HCT116 (cell line): ENCODE data around the gene AADACL2. TPM values are rescaled to one million over a fixed set of nuclear protein-coding genes. Genes with fewer than 3 reads are reported as not detected.

Experiments
- ATAC-seq: fragments of 200-7000 bp; cut with Tn5 transposase; 2 replicates; pipeline ENCODE4 v1.9.1; 2020; ENCODE audit warnings: mild to moderate bottlenecking, moderate library complexity
- BruUV-seq: library from RNA; stranded (reverse); fragments of 400-500 nt; replicated peaks from 2 replicates; lab custom pipeline; 2021; lab: Mats Ljungman, UMichigan
- CTCF ChIA-PET: fragments of 300-600 bp; sonication (Branson Sonifier 250); formaldehyde crosslinking; loops from one replicate; lab custom pipeline; 2021; ENCODE audit warnings: antibody characterized with exemption; lab: Charles Lee
- POLR2A ChIA-PET: fragments of 300-600, 350-600 bp; sonication (Branson Sonifier 250); formaldehyde crosslinking; loops from one replicate; lab custom pipeline; 2021; ENCODE audit warnings: antibody characterized with exemption; lab: Charles Lee
- RAD21 ChIA-PET, 2 experiments: fragments of 300-600 bp; sonication (Branson Sonifier 250); formaldehyde crosslinking; loops; one replicate each; lab custom pipeline; 2023; ENCODE audit warnings: low total read pairs in 2 of 2; ENCODE audit not compliant: uncharacterized antibody in 2 of 2, unreplicated experiment in 2 of 2, low non-redundant PET in 1 of 2; lab: Charles Lee
- DNase-seq: peaks from one replicate; pipeline ENCODE4 v3.0.0-alpha.2; 2010; ENCODE audit warnings: low read depth, low spot score
- H2AFZ ChIP-seq: fragments of 200-600 bp; shearing (Covaris generic), sonication (generic); 2 replicates; pipeline ENCODE4 v1.6.1; 2017; ENCODE audit warnings: low read depth, mixed run types, mixed read lengths, antibody characterized with exemption, low read length; ENCODE audit not compliant: poor library complexity, severe bottlenecking
- H3K27ac ChIP-seq: 2 replicates; pipeline ENCODE4 v1.5.1; 2012; ENCODE audit warnings: low read depth, low read length
- H3K27me3 ChIP-seq: fragments of 200-600 bp; sonication (generic); 2 replicates; pipeline ENCODE4 v1.6.1; 2016; ENCODE audit warnings: mixed run types, low read length, mixed read lengths; ENCODE audit not compliant: insufficient read depth
- H3K36me3 ChIP-seq, 2 experiments: fragments of 200-500 bp in 1 of 2; fragments of 200-600 bp in 1 of 2; sonication (Bioruptor generic) in 1 of 2; sonication (generic) in 1 of 2; 2 replicates each; pipeline versions ENCODE4 v1.5.1 to v1.6.1; 2014 to 2016; ENCODE audit warnings: low read length in 2 of 2, inconsistent platforms in 1 of 2, mixed read lengths in 1 of 2, mixed run types in 1 of 2; ENCODE audit not compliant: insufficient read depth in 2 of 2, control insufficient read depth in 1 of 2
- H3K4me1 ChIP-seq, 2 experiments: fragments of 200-600 bp in 1 of 2; sonication (generic) in 1 of 2; 2 replicates each; pipeline versions ENCODE4 v1.5.1 to v1.6.1; 2012 to 2017; ENCODE audit warnings: low read length in 2 of 2, inconsistent platforms in 1 of 2, mild to moderate bottlenecking in 1 of 2, mixed read lengths in 1 of 2, mixed run types in 1 of 2, moderate library complexity in 1 of 2; ENCODE audit not compliant: insufficient read depth in 2 of 2, control insufficient read depth in 1 of 2
- H3K4me2 ChIP-seq: fragments of 200-600 bp; sonication (generic); 2 replicates; pipeline ENCODE4 v1.6.1; 2017; ENCODE audit warnings: mixed run types, low read length, mixed read lengths
- H3K4me3 ChIP-seq, 2 experiments: fragments of 200-600 bp in 1 of 2; sonication (generic) in 1 of 2; replicated peaks in 1 of 2; 2 replicates each; pipeline ENCODE4 v1.5.1; 2011 to 2016; ENCODE audit warnings: low read length in 2 of 2, control low read depth in 1 of 2, low read depth in 1 of 2, mild to moderate bottlenecking in 1 of 2, mixed read lengths in 1 of 2, mixed run types in 1 of 2
- H3K79me2 ChIP-seq: fragments of 200-600 bp; sonication (generic); 2 replicates; pipeline ENCODE4 v1.6.1; 2017; ENCODE audit warnings: mild to moderate bottlenecking, mixed run types, low read length, moderate library complexity, mixed read lengths; ENCODE audit not compliant: insufficient read depth
- H3K9ac ChIP-seq: fragments of 200-600 bp; sonication (generic); 2 replicates; pipeline ENCODE4 v1.6.1; 2016; ENCODE audit warnings: low read length, mixed read lengths
- H3K9me2 ChIP-seq: fragments of 200-600 bp; sonication (generic), shearing (Covaris generic); 2 replicates; pipeline ENCODE4 v1.6.1; 2017; ENCODE audit warnings: mixed run types, mild to moderate bottlenecking, moderate library complexity; ENCODE audit not compliant: insufficient read depth
- H3K9me3 ChIP-seq, 2 experiments: fragments of 200-500 bp in 1 of 2; fragments of 200-600 bp in 1 of 2; sonication (Bioruptor generic) in 1 of 2; sonication (generic) in 1 of 2; 2 replicates each; pipeline ENCODE4 v1.6.1; 2014 to 2017; ENCODE audit warnings: low read length in 2 of 2, mixed read lengths in 2 of 2, inconsistent platforms in 1 of 2, low read depth in 1 of 2, mild to moderate bottlenecking in 1 of 2, mixed run types in 1 of 2, moderate library complexity in 1 of 2; ENCODE audit not compliant: control insufficient read depth in 1 of 2, insufficient read depth in 1 of 2
- H4K20me1 ChIP-seq: fragments of 200-600 bp; sonication (generic), shearing (Covaris generic); 2 replicates; pipeline ENCODE4 v1.6.1; 2017; ENCODE audit warnings: mixed run types, mild to moderate bottlenecking, moderate library complexity; ENCODE audit not compliant: insufficient read depth
- ATF3 ChIP-seq: IDR thresholded peaks from 2 replicates; pipeline ENCODE4 v1.6.1; 2012
- CBX3 ChIP-seq: IDR thresholded peaks from 2 replicates; pipeline ENCODE4 v1.6.1; 2012; ENCODE audit warnings: low read depth
- CEBPB ChIP-seq: IDR thresholded peaks from 2 replicates; pipeline ENCODE4 v1.6.1; 2012; ENCODE audit warnings: low read depth
- EGR1 ChIP-seq: IDR thresholded peaks from 2 replicates; pipeline ENCODE4 v1.6.1; 2012; ENCODE audit warnings: low read depth
- ELF1 ChIP-seq: IDR thresholded peaks from 2 replicates; pipeline ENCODE4 v1.6.1; 2012; ENCODE audit warnings: low read depth, borderline replicate concordance
- EZH2 ChIP-seq: fragments of 200-600 bp; sonication (generic); IDR thresholded peaks from 2 replicates; pipeline ENCODE4 v1.6.1; 2017; ENCODE audit warnings: antibody characterized with exemption, mixed run types
- EZH2phosphoT487 ChIP-seq: fragments of 200-600 bp; IDR thresholded peaks from 2 replicates; pipeline ENCODE4 v1.6.1; 2018; ENCODE audit warnings: antibody characterized with exemption, borderline replicate concordance
- FOSL1 ChIP-seq: IDR thresholded peaks from 2 replicates; pipeline ENCODE4 v1.6.1; 2012; ENCODE audit warnings: low read depth
- JUND ChIP-seq: IDR thresholded peaks from 2 replicates; pipeline ENCODE4 v1.6.1; 2012
- MAX ChIP-seq: IDR thresholded peaks from 2 replicates; pipeline ENCODE4 v1.6.1; 2012
- POLR2A ChIP-seq: IDR thresholded peaks from 2 replicates; pipeline ENCODE4 v1.7.0; 2011; ENCODE audit warnings: borderline replicate concordance; ENCODE audit not compliant: insufficient read depth, insufficient read length; ENCODE audit errors: extremely low read depth
- POLR2AphosphoS5 ChIP-seq: IDR thresholded peaks from 2 replicates; pipeline ENCODE4 v1.6.1; 2011; ENCODE audit warnings: mild to moderate bottlenecking, low read depth, low read length, moderate library complexity
- RAD21 ChIP-seq: IDR thresholded peaks from 2 replicates; pipeline ENCODE4 v1.6.1; 2012; ENCODE audit warnings: low read depth, mild to moderate bottlenecking
- SIN3A ChIP-seq: IDR thresholded peaks from 2 replicates; pipeline ENCODE4 v1.6.1; 2012; ENCODE audit warnings: low read depth
- SP1 ChIP-seq: IDR thresholded peaks from 2 replicates; pipeline ENCODE4 v1.6.1; 2012; ENCODE audit warnings: low read depth
- YY1 ChIP-seq: IDR thresholded peaks from 2 replicates; pipeline ENCODE4 v1.6.1; 2011; ENCODE audit warnings: low read length, low read depth, moderate library complexity, mild to moderate bottlenecking; ENCODE audit not compliant: insufficient replicate concordance; ENCODE audit errors: extremely low read depth
- ZFX ChIP-seq: fragments of 450-650 bp; IDR thresholded peaks from 2 replicates; pipeline ENCODE4 v1.6.1; 2017
- ZNF274 ChIP-seq: fragments of 200-500 bp; sonication (Bioruptor generic); IDR thresholded peaks from 2 replicates; pipeline ENCODE4 v1.6.1; 2014; ENCODE audit warnings: mild to moderate bottlenecking, low read depth, low read length, inconsistent platforms
- intact Hi-C: fragments of 100-400 bp; cut with micrococcal nuclease; formaldehyde crosslinking; loops from 2 replicates; pipeline ENCODE4 v1.10.0; 2022
- total RNA-seq: library from RNA; stranded (reverse); gene quantifications from one replicate; pipeline ENCODE4 v1.2.1, GENCODE V29; 2021; ENCODE audit not compliant: unreplicated experiment

AADACL2 gene
- total RNA-seq, 1 experiment from 2014 or later = not detected

- Histone ChIP-seq H3K9ac (no peak overlapping the region), H3K4me3 (no peak overlapping the region), H2AFZ (no peak overlapping the region), H3K4me2 (no peak overlapping the region), H3K4me1 (no peaks in the 10 kb centered on the region), H3K36me3 (no peaks in the 10 kb centered on the region), H3K9me3 (no peaks in the 10 kb centered on the region), H3K27ac (no peak overlapping the region), H3K9me2 (no peaks in the 10 kb centered on the region), H4K20me1 (no peaks in the 10 kb centered on the region), H3K27me3 (no peaks in the 10 kb centered on the region), H3K79me2 (no peaks in the 10 kb centered on the region)
- no peak for TF ChIP-seq ATF3
- no peak for TF ChIP-seq EZH2phosphoT487
- no peak for TF ChIP-seq ELF1
- TF ChIP-seq RAD21 = no peak
- TF ChIP-seq ZNF274 = no peak
- TF ChIP-seq SP1 = no peak
- TF ChIP-seq JUND = no peak
- TF ChIP-seq POLR2A = no peak
- no peak for TF ChIP-seq MAX
- no peak for TF ChIP-seq CEBPB
- TF ChIP-seq FOSL1 = no peak
- TF ChIP-seq YY1 = no peak
- TF ChIP-seq SIN3A = no peak
- TF ChIP-seq EGR1 = no peak
- TF ChIP-seq EZH2 = no peak
- TF ChIP-seq CBX3 = no peak
- no peak for TF ChIP-seq ZFX
- TF ChIP-seq POLR2AphosphoS5 = no peak
- ChIA-PET POLR2A (no interaction called here), RAD21 (no interaction called here), CTCF (no interaction called here)
- ATAC-seq (no peak), DNase-seq (no peak)
- no TSS peak for BruUV-seq
- intact Hi-C loops = no loop called here
Measured at GRCh38 chr3:151687076-151687475, 46.7 kb upstream of the AADACL2 start.
